HEK293 (cell line): ENCODE results near the gene CCDC74A.
"Not testable (repeated sequence)": the region's sequence is repeated elsewhere in the genome, so short reads cannot be mapped to it uniquely, and the experiment has no call there.

Experiments
- CTCF ChIA-PET: fragments of 350-600 bp; formaldehyde crosslinking; extraction: SDS; loops from one replicate; lab custom pipeline; 2021; ENCODE audit warnings: antibody characterized with exemption; lab: Yijun Ruan, JAX
- POLR2A ChIA-PET: fragments of 300-600 bp; formaldehyde crosslinking; extraction: SDS; loops from one replicate; lab custom pipeline; 2020; ENCODE audit warnings: antibody characterized with exemption, inconsistent platforms; lab: Yijun Ruan, JAX
- H3K27ac ChIP-seq: fragments of 200-500 bp; sonication (Bioruptor generic); 2 replicates; pipeline ENCODE4 v1.5.1; 2014; ENCODE audit warnings: low read depth, low read length, control low read depth, inconsistent platforms; ENCODE audit errors: extremely low read depth
- H3K36me3 ChIP-seq, 2 experiments: fragments of 200-500 bp in 1 of 2; sonication (Bioruptor generic) in 1 of 2; 1 replicate in 1 of 2; 2 replicates in 1 of 2; pipeline ENCODE4 v1.5.1; 2014 to 2017; ENCODE audit warnings: inconsistent platforms in 2 of 2, low read length in 2 of 2; ENCODE audit not compliant: control insufficient read depth in 2 of 2, insufficient read depth in 1 of 2
- H3K4me1 ChIP-seq: fragments of 200-500 bp; sonication (Bioruptor generic); 2 replicates; pipeline ENCODE4 v1.5.1; 2014; ENCODE audit warnings: mild to moderate bottlenecking, low read length, inconsistent platforms; ENCODE audit not compliant: control insufficient read depth, insufficient read depth
- H3K4me3 ChIP-seq: 2 replicates; pipeline ENCODE4 v1.5.1; 2011; ENCODE audit warnings: low read depth, mild to moderate bottlenecking, control low read depth, low read length, moderate library complexity
- H3K9me3 ChIP-seq: fragments of 200-500 bp; sonication (Bioruptor generic); 2 replicates; pipeline ENCODE4 v1.5.1; 2014; ENCODE audit warnings: low read depth, low read length, inconsistent platforms; ENCODE audit not compliant: control insufficient read depth, insufficient read depth
- GLI4 ChIP-seq: fragments of 450-650 bp; formaldehyde crosslinking; IDR thresholded peaks from 2 replicates; pipeline ENCODE4 v1.5.1; 2016; ENCODE audit warnings: missing biosample characterization, missing genetic modification characterization
- HIC1 ChIP-seq: fragments of 450-650 bp; formaldehyde crosslinking; IDR thresholded peaks from 2 replicates; pipeline ENCODE4 v1.5.1; 2016; ENCODE audit warnings: missing biosample characterization, missing genetic modification characterization
- IKZF3 ChIP-seq: fragments of 450-650 bp; IDR thresholded peaks from 2 replicates; pipeline ENCODE4 v1.5.0; 2018; ENCODE audit warnings: missing biosample characterization, mild to moderate bottlenecking, missing genetic modification characterization, moderate library complexity
- KLF9 ChIP-seq: fragments of 450-650 bp; formaldehyde crosslinking; IDR thresholded peaks from 2 replicates; pipeline ENCODE4 v1.5.1; 2016; ENCODE audit warnings: missing biosample characterization, missing genetic modification characterization, low read depth
- MYNN ChIP-seq: fragments of 450-650 bp; formaldehyde crosslinking; IDR thresholded peaks from 2 replicates; pipeline ENCODE4 v1.5.1; 2016; ENCODE audit warnings: missing biosample characterization, missing genetic modification characterization, borderline replicate concordance
- REPIN1 ChIP-seq: fragments of 450-650 bp; formaldehyde crosslinking; IDR thresholded peaks from 2 replicates; pipeline ENCODE4 v1.5.1; 2017; ENCODE audit warnings: missing biosample characterization, missing genetic modification characterization, low read depth
- ZIC2 ChIP-seq: fragments of 450-650 bp; formaldehyde crosslinking; IDR thresholded peaks from 2 replicates; pipeline ENCODE4 v1.5.1; 2016; ENCODE audit warnings: missing biosample characterization, missing genetic modification characterization
- ZNF114 ChIP-seq: fragments of 450-650 bp; formaldehyde crosslinking; IDR thresholded peaks from 2 replicates; pipeline ENCODE4 v1.5.0; 2017; ENCODE audit warnings: missing biosample characterization, missing genetic modification characterization
- ZNF530 ChIP-seq: fragments of 450-650 bp; formaldehyde crosslinking; IDR thresholded peaks from 2 replicates; pipeline ENCODE4 v1.5.1; 2016; ENCODE audit warnings: low read depth, missing biosample characterization, missing genetic modification characterization
- ZNF600 ChIP-seq: fragments of 450-650 bp; formaldehyde crosslinking; IDR thresholded peaks from 2 replicates; pipeline ENCODE4 v1.5.1; 2016; ENCODE audit warnings: missing biosample characterization, missing genetic modification characterization
- ZNF623 ChIP-seq: fragments of 450-650 bp; formaldehyde crosslinking; IDR thresholded peaks from 2 replicates; pipeline ENCODE4 v1.5.1; 2016; ENCODE audit warnings: missing biosample characterization, missing genetic modification characterization
- ZNF776 ChIP-seq: fragments of 450-650 bp; formaldehyde crosslinking; IDR thresholded peaks from 2 replicates; pipeline ENCODE4 v1.5.0; 2017; ENCODE audit warnings: missing biosample characterization, missing genetic modification characterization, borderline replicate concordance
- ZNF785 ChIP-seq: fragments of 450-650 bp; formaldehyde crosslinking; IDR thresholded peaks from 2 replicates; pipeline ENCODE4 v1.5.1; 2016; ENCODE audit warnings: missing biosample characterization, missing genetic modification characterization
- ZXDB ChIP-seq: fragments of 450-650 bp; formaldehyde crosslinking; IDR thresholded peaks from 2 replicates; pipeline ENCODE4 v1.5.1; 2016; ENCODE audit warnings: missing biosample characterization, missing genetic modification characterization
- TF ChIP-seq, protein P1 (sequence below): fragments of 450-650 bp; formaldehyde crosslinking; optimal IDR thresholded peaks from 2 replicates; pipeline ENCODE3; 2016; ENCODE audit warnings: missing biosample characterization, mild to moderate bottlenecking, missing genetic modification characterization

The CCDC74A gene

GRCh38 chr2:131519466-131519865, 8.2 kb upstream of the CCDC74A start:
- Histone ChIP-seq H3K4me1 (no peaks in the 10 kb centered on the region), H3K36me3 (peaks cover 0 to 67% of the 10 kb centered on the region in 2 experiments; a peak in 2 of 3 replicates), H3K4me3 (no peak overlapping the region), H3K9me3 (no peaks in the 10 kb centered on the region), H3K27ac (no peak overlapping the region)
- ChIA-PET POLR2A (no interaction called here), CTCF (no interaction called here)
- no peak for TF ChIP-seq ZNF785 (tag by site-specific recombination)
- TF ChIP-seq ZNF530 (tag by site-specific recombination), result no peak
- no peak for TF ChIP-seq REPIN1 (tag by site-specific recombination)
- TF ChIP-seq ZNF114 (tag by site-specific recombination), result no peak
- TF ChIP-seq IKZF3 (tag by site-specific recombination), result no peak
- no peak for TF ChIP-seq HIC1 (tag by site-specific recombination)
- no peak for TF ChIP-seq ZNF600 (tag by site-specific recombination)
- TF ChIP-seq MYNN (tag by site-specific recombination), result no peak

DNA sequence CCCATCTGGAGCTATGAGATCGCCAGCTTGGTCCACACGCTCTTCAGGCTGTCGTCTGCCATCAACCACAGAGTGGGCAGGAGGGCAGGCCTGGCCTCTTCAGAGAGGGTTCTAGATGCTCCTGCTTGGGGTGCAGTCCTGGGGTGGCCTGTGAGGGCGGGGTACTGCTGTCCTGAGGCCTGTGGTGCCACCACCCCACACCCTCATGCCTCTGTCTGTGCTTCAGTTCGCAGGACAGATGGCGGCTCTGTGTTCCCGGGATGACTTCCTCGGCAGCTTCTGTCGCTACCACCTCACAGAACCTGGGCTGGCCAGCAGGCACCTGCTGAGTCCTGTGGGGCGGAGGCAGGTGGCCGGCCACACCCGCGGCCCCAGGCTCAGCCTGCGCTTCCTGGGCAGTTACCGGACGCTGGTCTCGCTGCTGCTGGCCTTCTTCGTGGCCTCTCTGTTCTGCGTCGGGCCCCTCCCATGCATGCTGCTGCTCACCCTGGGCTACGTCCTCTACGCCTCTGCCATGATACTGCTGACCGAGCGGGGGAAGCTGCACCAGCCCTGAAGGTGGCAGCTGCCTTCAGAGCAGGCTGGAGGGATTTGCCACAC, 7.7 kb upstream of the CCDC74A start:
- CTCF ChIA-PET, POLR2A ChIA-PET, H3K27ac ChIP-seq, H3K9me3 ChIP-seq, H3K4me1 ChIP-seq, H3K4me3 ChIP-seq: not testable (repeated sequence)
- peaks cover 0 to 62% of the 10 kb centered on the region in 2 experiments; a peak in 1 of 3 replicates for H3K36me3 ChIP-seq

- H3K4me1 ChIP-seq, result no peaks in the 10 kb centered on the region
- no peak overlapping the region for H3K27ac ChIP-seq
- H3K4me3 ChIP-seq, result no peak overlapping the region
- CTCF ChIA-PET, result no interaction called here
- POLR2A ChIA-PET, result no interaction called here
- H3K9me3 ChIP-seq, result no peaks in the 10 kb centered on the region
- TF ChIP-seq ZNF623 (tag by site-specific recombination) (no peak), ZIC2 (no peak), ZXDB (tag by site-specific recombination) (no peak), ZNF776 (tag by site-specific recombination) (no peak), GLI4 (no peak), KLF9 (tag by site-specific recombination) (no peak)
- TF ChIP-seq, protein P1, sequence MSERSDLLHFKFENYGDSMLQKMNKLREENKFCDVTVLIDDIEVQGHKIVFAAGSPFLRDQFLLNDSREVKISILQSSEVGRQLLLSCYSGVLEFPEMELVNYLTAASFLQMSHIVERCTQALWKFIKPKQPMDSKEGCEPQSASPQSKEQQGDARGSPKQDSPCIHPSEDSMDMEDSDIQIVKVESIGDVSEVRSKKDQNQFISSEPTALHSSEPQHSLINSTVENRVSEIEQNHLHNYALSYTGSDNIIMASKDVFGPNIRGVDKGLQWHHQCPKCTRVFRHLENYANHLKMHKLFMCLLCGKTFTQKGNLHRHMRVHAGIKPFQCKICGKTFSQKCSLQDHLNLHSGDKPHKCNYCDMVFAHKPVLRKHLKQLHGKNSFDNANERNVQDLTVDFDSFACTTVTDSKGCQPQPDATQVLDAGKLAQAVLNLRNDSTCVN (tag by site-specific recombination), result no peak
- peaks cover 0 to 57% of the 10 kb centered on the region in 2 experiments; a peak in 1 of 3 replicates for H3K36me3 ChIP-seq
These were observed 7.2 kb upstream of the CCDC74A start for GRCh38 chr2:131520526-131520925.

- POLR2A ChIA-PET, H3K9me3 ChIP-seq, CTCF ChIA-PET, H3K27ac ChIP-seq, H3K4me3 ChIP-seq, H3K4me1 ChIP-seq: not testable (repeated sequence)
- H3K36me3 ChIP-seq, result peaks cover 0 to 50% of the 10 kb centered on the region in 2 experiments; a peak in 1 of 3 replicates
These were observed 6.2 kb upstream of the CCDC74A start for GRCh38 chr2:131521524-131521923.
